22Rv1 (cell line): ENCODE data around the gene MFAP2.

Experiments
- CTCF ChIP-seq: fragments of 450-650 bp; IDR thresholded peaks from 2 replicates; pipeline ENCODE4 v1.5.1; 2017; ENCODE audit warnings: mild to moderate bottlenecking
- ZFX ChIP-seq: fragments of 450-650 bp; IDR thresholded peaks from 2 replicates; pipeline ENCODE4 v1.6.1; 2017; ENCODE audit warnings: antibody characterized with exemption, borderline replicate concordance

GRCh38 chr1:16956775-16957174, 23.6 kb downstream of the MFAP2 start:
- TF ChIP-seq CTCF, result no peak
- no peak for TF ChIP-seq ZFX
